IPS-18c (cell line): ENCODE results near the gene DNAH17.
"Not testable (repeated sequence)": the region's sequence is repeated elsewhere in the genome, so short reads cannot be mapped to it uniquely, and the experiment has no call there.

ENCODE experiments used
- H3K4me3 ChIP-seq: 2 replicates; pipeline ENCODE4 v1.7.0; 2013; ENCODE audit warnings: low read depth, mild to moderate bottlenecking, low read length, moderate library complexity; ENCODE audit not compliant: insufficient read depth
- H3K9me3 ChIP-seq: one replicate; pipeline ENCODE4 v1.6.1; 2013; ENCODE audit warnings: mild to moderate bottlenecking, low read length, moderate library complexity; ENCODE audit not compliant: control insufficient read depth, insufficient read depth

The DNAH17 gene

GRCh38 chr17:78517421-78517820 is 59.8 kb downstream of the DNAH17 start:
- H3K4me3 ChIP-seq: no peak overlapping the region
- H3K9me3 ChIP-seq: no peaks in the 10 kb centered on the region

- no peaks in the 10 kb centered on the region for H3K9me3 ChIP-seq
- no peak overlapping the region for H3K4me3 ChIP-seq
Measured at GRCh38 chr17:78515480-78515879, 61.7 kb downstream of the DNAH17 start.

- Histone ChIP-seq H3K9me3 (no peaks in the 10 kb centered on the region), H3K4me3 (no peak overlapping the region)
Measured at GRCh38 chr17:78514521-78514920, 62.7 kb downstream of the DNAH17 start.

- no peak overlapping the region for H3K4me3 ChIP-seq
- no peaks in the 10 kb centered on the region for H3K9me3 ChIP-seq
Measured at GRCh38 chr17:78512976-78513375, 64.2 kb downstream of the DNAH17 start.

GRCh38 chr17:78510141-78511075 is 66.8 kb downstream of the DNAH17 start:
- Histone ChIP-seq H3K4me3 (no peak overlapping the region), H3K9me3 (no peaks in the 10 kb centered on the region)

- no peak overlapping the region for H3K4me3 ChIP-seq
- no peaks in the 10 kb centered on the region for H3K9me3 ChIP-seq
Measured at GRCh38 chr17:78507526-78507925, 69.7 kb downstream of the DNAH17 start.

GRCh38 chr17:78506454-78507309 is 70.5 kb downstream of the DNAH17 start:
- no peaks in the 10 kb centered on the region for H3K9me3 ChIP-seq
- H3K4me3 ChIP-seq: no peak overlapping the region

GRCh38 chr17:78504156-78504925 is 72.9 kb downstream of the DNAH17 start:
- Histone ChIP-seq H3K9me3 (no peaks in the 10 kb centered on the region), H3K4me3 (no peak overlapping the region)

- not testable (repeated sequence) for H3K4me3 ChIP-seq, H3K9me3 ChIP-seq
Measured at GRCh38 chr17:78503388-78503787, 73.8 kb downstream of the DNAH17 start.

GRCh38 chr17:78502611-78503148 is 74.5 kb downstream of the DNAH17 start:
- Histone ChIP-seq H3K9me3 (no peaks in the 10 kb centered on the region), H3K4me3 (no peak overlapping the region)

- Histone ChIP-seq H3K4me3 (no peak overlapping the region), H3K9me3 (no peaks in the 10 kb centered on the region)
Measured at GRCh38 chr17:78501241-78502036, 75.8 kb downstream of the DNAH17 start.

- H3K9me3 ChIP-seq: no peaks in the 10 kb centered on the region
- H3K4me3 ChIP-seq: no peak overlapping the region
Measured at GRCh38 chr17:78500806-78501205, 76.4 kb downstream of the DNAH17 start.

GRCh38 chr17:78499715-78500540 is 77.3 kb downstream of the DNAH17 start:
- H3K4me3 ChIP-seq: no peak overlapping the region
- H3K9me3 ChIP-seq: no peaks in the 10 kb centered on the region

GRCh38 chr17:78498848-78499247 is 78.3 kb downstream of the DNAH17 start:
- no peak overlapping the region for H3K4me3 ChIP-seq

GRCh38 chr17:78497115-78497540 is 80.1 kb downstream of the DNAH17 start:
- H3K4me3 ChIP-seq: no peak overlapping the region
- H3K9me3 ChIP-seq: no peaks in the 10 kb centered on the region

More at GRCh38 chr17:78498848-78499247, 78.3 kb downstream of the DNAH17 start:
- H3K9me3 ChIP-seq: no peaks in the 10 kb centered on the region
